Measurements from ENCODE around the gene ACP1.

- no peak for TF ChIP-seq CTCF (IDR thresholded peaks at IDR 0.05)
- TF ChIP-seq POLR2AphosphoS5 (IDR thresholded peaks at IDR 0.05): no peak
- TF ChIP-seq EP300 (IDR thresholded peaks at IDR 0.05): no peak
Measured at GRCh38 chr2:253202-253638, 11.5 kb upstream of the ACP1 start.

Measured in esophagus muscularis mucosa (tissue), 4 donors.